CD14-positive monocyte (primary cell): Measurements from ENCODE around the gene PCTP. TPM values are rescaled to one million over a fixed set of nuclear protein-coding genes. Genes with fewer than 3 reads are reported as not detected.

Experiments
- DNase-seq, 3 donors: peaks; one replicate each; pipeline ENCODE4 v3.0.0-alpha.2; 2011 to 2022
- H2AFZ ChIP-seq: 2 replicates; pipeline ENCODE4 v1.6.0; 2012; ENCODE audit warnings: mild to moderate bottlenecking, low read depth, low read length, inconsistent platforms; ENCODE audit not compliant: insufficient read depth, poor library complexity, severe bottlenecking
- H3K27ac ChIP-seq, 2 donors: 1 replicate in 1 of 2; 2 replicates in 1 of 2; pipeline ENCODE4 v1.5.1; 2012 to 2013; ENCODE audit warnings: low read length in 2 of 2, control low read depth in 1 of 2, inconsistent platforms in 1 of 2, low read depth in 1 of 2, mild to moderate bottlenecking in 1 of 2
- H3K27me3 ChIP-seq, 2 donors: one replicate each; pipeline versions ENCODE4 v1.6.0 to v1.6.1; 2011 to 2013; ENCODE audit warnings: low read length in 2 of 2; ENCODE audit not compliant: control insufficient read depth in 2 of 2, insufficient read depth in 2 of 2
- H3K36me3 ChIP-seq, 2 donors: replicated peaks in 1 of 2; 1 replicate in 1 of 2; 2 replicates in 1 of 2; pipeline versions ENCODE4 v1.5.1 to v1.6.1; 2012 to 2013; ENCODE audit warnings: low read length in 2 of 2, control low read depth in 1 of 2, inconsistent platforms in 1 of 2, mild to moderate bottlenecking in 1 of 2; ENCODE audit not compliant: insufficient read depth in 2 of 2, control insufficient read depth in 1 of 2
- H3K4me1 ChIP-seq, 2 donors: 1 replicate in 1 of 2; 2 replicates in 1 of 2; pipeline versions ENCODE4 v1.5.1 to v1.6.1; 2012 to 2013; ENCODE audit warnings: low read length in 2 of 2, control low read depth in 1 of 2, inconsistent platforms in 1 of 2, mild to moderate bottlenecking in 1 of 2, moderate library complexity in 1 of 2; ENCODE audit not compliant: insufficient read depth in 2 of 2, control insufficient read depth in 1 of 2
- H3K4me2 ChIP-seq: replicated peaks from 2 replicates; pipeline ENCODE3; 2012; ENCODE audit warnings: low read length, moderate library complexity, mild to moderate bottlenecking; ENCODE audit not compliant: poor library complexity, severe bottlenecking; ENCODE audit errors: extremely low read depth
- H3K4me3 ChIP-seq, 3 experiments: fragments of 200-600 bp in 1 of 3; sonication (generic) in 1 of 3; replicated peaks in 1 of 3; 1 replicate in 2 of 3; 2 replicates in 1 of 3; pipeline ENCODE4 v1.5.1; 2011 to 2013; ENCODE audit warnings: low read length in 3 of 3, mild to moderate bottlenecking in 3 of 3, control low read depth in 2 of 3, low read depth in 2 of 3, inconsistent platforms in 1 of 3, moderate library complexity in 1 of 3
- H3K79me2 ChIP-seq: 2 replicates; pipeline ENCODE4 v1.6.0; 2012; ENCODE audit warnings: mild to moderate bottlenecking, control low read depth, inconsistent platforms, low read length, moderate library complexity; ENCODE audit not compliant: insufficient read depth
- H3K9ac ChIP-seq: 2 replicates; pipeline ENCODE4 v1.6.0; 2017; ENCODE audit warnings: low read length, mild to moderate bottlenecking; ENCODE audit not compliant: insufficient read depth, poor library complexity, severe bottlenecking
- H3K9me3 ChIP-seq, 2 donors: replicated peaks in 1 of 2; 1 replicate in 1 of 2; 2 replicates in 1 of 2; pipeline versions ENCODE4 v1.5.1 to v1.6.1; 2012 to 2013; ENCODE audit warnings: low read length in 2 of 2, control low read depth in 1 of 2; ENCODE audit not compliant: control insufficient read depth in 1 of 2, insufficient read depth in 1 of 2
- H4K20me1 ChIP-seq: 2 replicates; pipeline ENCODE4 v1.6.0; 2012; ENCODE audit warnings: mild to moderate bottlenecking, low read length, control low read depth, moderate library complexity; ENCODE audit not compliant: insufficient read depth
- H3K27ac Mint-ChIP-seq, 7 donors: one replicate each; pipeline ENCODE4 v1.8.0; 2020; ENCODE audit warnings: mild to moderate bottlenecking in 7 of 7, mixed read lengths in 7 of 7, moderate library complexity in 6 of 7, inconsistent platforms in 2 of 7
- H3K27me3 Mint-ChIP-seq, 3 donors: one replicate each; pipeline ENCODE4 v1.8.0; 2021 to 2022; ENCODE audit warnings: low read depth in 3 of 3, mild to moderate bottlenecking in 3 of 3, mixed read lengths in 3 of 3, moderate library complexity in 3 of 3, inconsistent platforms in 1 of 3
- H3K36me3 Mint-ChIP-seq, 2 donors: one replicate each; pipeline ENCODE4 v1.8.0; 2020; ENCODE audit warnings: mixed read lengths in 2 of 2, inconsistent platforms in 1 of 2, mild to moderate bottlenecking in 1 of 2
- H3K4me1 Mint-ChIP-seq: one replicate; pipeline ENCODE4 v1.8.0; 2020; ENCODE audit warnings: mild to moderate bottlenecking, mixed read lengths
- H3K4me3 Mint-ChIP-seq, 2 donors: one replicate each; pipeline ENCODE4 v1.8.0; 2020; ENCODE audit warnings: mild to moderate bottlenecking in 2 of 2, mixed read lengths in 2 of 2, moderate library complexity in 1 of 2
- H3K9me3 Mint-ChIP-seq, 7 donors: one replicate each; pipeline ENCODE4 v1.8.0; 2020 to 2022; ENCODE audit warnings: mixed read lengths in 7 of 7, mild to moderate bottlenecking in 6 of 7, moderate library complexity in 6 of 7, inconsistent platforms in 2 of 7
- WGBS: methylation state at CpG from one replicate; pipeline ENCODE4 v1.1.5; 2013; ENCODE audit warnings: missing lambda C conversion rate; ENCODE audit not compliant: insufficient coverage; 5-methylcytosine and 5-hydroxymethylcytosine counted together
- intact Hi-C, 2 donors: fragments of 100-400 bp; cut with micrococcal nuclease; formaldehyde crosslinking; loops; one replicate each; pipeline versions ENCODE4 v1.15.0 to v1.15.1; 2023
- polyA plus RNA-seq, 3 donors: library from polyadenylated mRNA; depleted of rRNA in 1 of 3; unstranded in 2 of 3; stranded (reverse) in 1 of 3; fragments of 300-500 nt in 2 of 3; fragments of >200 nt in 1 of 3; fragmentation: Illumina TruSeq in 2 of 3; gene quantifications; 1 replicate in 2 of 3; 2 replicates in 1 of 3; pipeline ENCODE4 v1.2.3, GENCODE V29; 2012 to 2021
- TF ChIP-seq, protein P1 (sequence below): fragments of 200-600 bp; IDR thresholded peaks from one replicate; pipeline ENCODE4 v1.8.0; 2022; ENCODE audit warnings: antibody characterized with exemption, mild to moderate bottlenecking

PCTP gene
- polyA plus RNA-seq, 3 donors = 16.5 to 54.2 (median 35.4) TPM

DNA sequence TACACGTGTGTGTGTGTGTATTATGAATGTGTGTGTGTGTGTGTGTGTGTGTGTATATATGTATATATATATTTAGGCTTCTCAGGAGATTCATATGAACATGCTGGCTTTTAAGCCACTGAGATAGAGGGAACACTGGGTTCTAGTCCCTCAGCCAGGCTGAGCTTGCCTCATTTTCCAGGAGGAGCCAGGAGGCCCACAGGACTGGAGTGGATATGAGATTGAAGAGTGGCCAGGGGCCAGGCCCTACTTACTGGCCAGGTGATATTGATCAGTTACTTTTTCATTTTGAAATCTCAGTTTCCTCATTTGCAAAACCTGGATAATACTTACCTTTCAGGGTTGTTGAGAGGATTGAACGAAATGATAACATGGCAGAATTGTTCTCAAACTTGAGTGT, 5.8 kb downstream of the PCTP start:
- H3K9me3 ChIP-seq = no peaks in the 10 kb centered on the region
- DNase-seq = no peak
- H3K9ac ChIP-seq = no peak overlapping the region
- WGBS = no CpG with 5 or more reads among the region's 2 CpGs
- Mint-ChIP-seq H3K9me3 (no peaks in the 10 kb centered on the region), H3K27me3 (no peaks in the 10 kb centered on the region), H3K27ac (no peak overlapping the region), H3K4me3 (no peak overlapping the region), H3K36me3 (peaks cover 19 to 21% of the 10 kb centered on the region in 2 donors), H3K4me1 (peaks cover 31% of the 10 kb centered on the region)
- no peak overlapping the region for H3K4me3 ChIP-seq
- peaks cover 38% of the 10 kb centered on the region for H3K79me2 ChIP-seq
- no peak overlapping the region for H3K4me2 ChIP-seq
- peaks cover 9 to 24% of the 10 kb centered on the region in 2 donors for H3K4me1 ChIP-seq
- H3K27ac ChIP-seq = no peak overlapping the region
- H3K36me3 ChIP-seq = peaks cover 0 to 17% of the 10 kb centered on the region in 2 donors
- H4K20me1 ChIP-seq = peaks cover 7% of the 10 kb centered on the region
- H2AFZ ChIP-seq = no peak overlapping the region
- intact Hi-C loops = no loop called here
- TF ChIP-seq, protein P1, sequence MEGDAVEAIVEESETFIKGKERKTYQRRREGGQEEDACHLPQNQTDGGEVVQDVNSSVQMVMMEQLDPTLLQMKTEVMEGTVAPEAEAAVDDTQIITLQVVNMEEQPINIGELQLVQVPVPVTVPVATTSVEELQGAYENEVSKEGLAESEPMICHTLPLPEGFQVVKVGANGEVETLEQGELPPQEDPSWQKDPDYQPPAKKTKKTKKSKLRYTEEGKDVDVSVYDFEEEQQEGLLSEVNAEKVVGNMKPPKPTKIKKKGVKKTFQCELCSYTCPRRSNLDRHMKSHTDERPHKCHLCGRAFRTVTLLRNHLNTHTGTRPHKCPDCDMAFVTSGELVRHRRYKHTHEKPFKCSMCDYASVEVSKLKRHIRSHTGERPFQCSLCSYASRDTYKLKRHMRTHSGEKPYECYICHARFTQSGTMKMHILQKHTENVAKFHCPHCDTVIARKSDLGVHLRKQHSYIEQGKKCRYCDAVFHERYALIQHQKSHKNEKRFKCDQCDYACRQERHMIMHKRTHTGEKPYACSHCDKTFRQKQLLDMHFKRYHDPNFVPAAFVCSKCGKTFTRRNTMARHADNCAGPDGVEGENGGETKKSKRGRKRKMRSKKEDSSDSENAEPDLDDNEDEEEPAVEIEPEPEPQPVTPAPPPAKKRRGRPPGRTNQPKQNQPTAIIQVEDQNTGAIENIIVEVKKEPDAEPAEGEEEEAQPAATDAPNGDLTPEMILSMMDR = no peak
- no peaks in the 10 kb centered on the region for H3K27me3 ChIP-seq

DNA sequence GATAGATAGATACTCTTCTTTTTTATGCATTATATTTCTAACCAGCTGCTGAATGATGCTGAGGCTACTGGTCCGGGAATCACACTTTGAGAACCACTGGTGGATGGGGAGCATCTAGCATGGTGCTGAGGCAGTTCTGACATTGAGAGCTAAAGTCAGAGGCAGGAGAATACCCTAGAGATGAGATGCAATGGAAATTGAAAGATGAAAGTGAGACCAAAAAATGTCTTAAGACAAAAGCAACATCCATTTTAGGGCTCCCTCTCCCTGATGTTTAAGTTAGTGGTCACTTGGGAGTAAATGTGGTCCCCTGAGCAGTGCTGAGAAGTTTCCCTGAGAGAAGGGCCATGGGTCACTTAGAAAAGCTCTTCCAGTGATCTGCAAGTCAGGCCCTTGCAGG, 6.8 kb downstream of the PCTP start:
- H3K4me1 Mint-ChIP-seq = peaks cover 25% of the 10 kb centered on the region
- DNase-seq = no peak
- WGBS = no CpG with 5 or more reads among the region's 1 CpG
- Histone ChIP-seq H3K36me3 (peaks cover 0 to 17% of the 10 kb centered on the region in 2 donors), H2AFZ (no peak overlapping the region), H3K27ac (no peak overlapping the region), H3K27me3 (no peaks in the 10 kb centered on the region), H3K9ac (no peak overlapping the region), H3K4me1 (peaks cover 5 to 14% of the 10 kb centered on the region in 2 donors), H4K20me1 (peaks cover 7% of the 10 kb centered on the region), H3K4me3 (no peak overlapping the region), H3K4me2 (no peak overlapping the region), H3K9me3 (no peaks in the 10 kb centered on the region), H3K79me2 (peaks cover 35% of the 10 kb centered on the region)
- H3K36me3 Mint-ChIP-seq = peaks cover 19 to 21% of the 10 kb centered on the region in 2 donors
- TF ChIP-seq, protein P1 = no peak
- no peak overlapping the region for H3K27ac Mint-ChIP-seq
- H3K27me3 Mint-ChIP-seq = no peaks in the 10 kb centered on the region
- intact Hi-C loops = no loop called here
- no peaks in the 10 kb centered on the region for H3K9me3 Mint-ChIP-seq
- H3K4me3 Mint-ChIP-seq = no peak overlapping the region
